ENCODE measurements around the gene RPS15.

RPS15 gene

GRCh38 chr19:1431759-1432506 is 6.3 kb upstream of the RPS15 start:
- no peak for TF ChIP-seq CTCF (IDR thresholded peaks at IDR 0.05; ENCODE audit: low read depth, low read length)
- Histone ChIP-seq H3K36me3 (peaks cover 85% of the 10 kb centered on the region), H3K9me3 (no peaks in the 10 kb centered on the region), H3K4me1 (peaks cover 3% of the 10 kb centered on the region), H3K27me3 (no peaks in the 10 kb centered on the region), H3K4me3 (ENCODE audit: low read depth, low read length) (no peak overlapping the region)
- no peak for DNase-seq

GRCh38 chr19:1432507-1432887 is 5.7 kb upstream of the RPS15 start:
- no peaks in the 10 kb centered on the region for H3K9me3 ChIP-seq
- peaks cover 79% of the 10 kb centered on the region for H3K36me3 ChIP-seq
- no peak for TF ChIP-seq CTCF (IDR thresholded peaks at IDR 0.05; ENCODE audit: low read depth, low read length)
- DNase-seq, result no peak
- no peak overlapping the region for H3K4me3 ChIP-seq (ENCODE audit: low read depth, low read length)
- peaks cover 3% of the 10 kb centered on the region for H3K4me1 ChIP-seq
- H3K27me3 ChIP-seq, result no peaks in the 10 kb centered on the region

GRCh38 chr19:1433119-1434039 is 4.8 kb upstream of the RPS15 start:
- Histone ChIP-seq H3K4me1 (peaks cover 3% of the 10 kb centered on the region), H3K4me3 (ENCODE audit: low read depth, low read length) (no peak overlapping the region), H3K36me3 (peaks cover 70% of the 10 kb centered on the region), H3K9me3 (no peaks in the 10 kb centered on the region), H3K27me3 (no peaks in the 10 kb centered on the region)
- TF ChIP-seq CTCF (IDR thresholded peaks at IDR 0.05; ENCODE audit: low read depth, low read length), result no peak
- DNase-seq, result no peak

GRCh38 chr19:1434040-1434366 is 4.2 kb upstream of the RPS15 start:
- no peak for DNase-seq
- H3K27me3 ChIP-seq, result no peaks in the 10 kb centered on the region
- no peaks in the 10 kb centered on the region for H3K9me3 ChIP-seq
- peaks cover 3% of the 10 kb centered on the region for H3K4me1 ChIP-seq
- no peak overlapping the region for H3K4me3 ChIP-seq (ENCODE audit: low read depth, low read length)
- peaks cover 65% of the 10 kb centered on the region for H3K36me3 ChIP-seq
- TF ChIP-seq CTCF (IDR thresholded peaks at IDR 0.05; ENCODE audit: low read depth, low read length), result no peak

- Histone ChIP-seq H3K36me3 (peaks cover 65% of the 10 kb centered on the region), H3K9me3 (no peaks in the 10 kb centered on the region), H3K4me3 (ENCODE audit: low read depth, low read length) (no peak overlapping the region), H3K27me3 (no peaks in the 10 kb centered on the region), H3K4me1 (peaks cover 3% of the 10 kb centered on the region)
- DNase-seq, result no peak
- TF ChIP-seq CTCF (IDR thresholded peaks at IDR 0.05; ENCODE audit: low read depth, low read length), result no peak
These were observed 3.6 kb upstream of the RPS15 start for GRCh38 chr19:1434577-1435060.
